NCI-H2196 treated with DMSO at 0.1 percent for 48 hours (cell line): ENCODE data around the gene HYPK.
"Not testable (repeated sequence)": the region's sequence is repeated elsewhere in the genome, so short reads cannot be mapped to it uniquely, and the experiment has no call there.

Experiments used
- DNase-seq: peaks from one replicate; lab custom pipeline; 2025; ENCODE audit not compliant: unreplicated experiment; lab: John Stamatoyannopoulos, UW

The HYPK gene

GRCh38 chr15:43832485-43832884 lies 32.1 kb downstream of the HYPK start:
- not testable (repeated sequence) for DNase-seq

DNA sequence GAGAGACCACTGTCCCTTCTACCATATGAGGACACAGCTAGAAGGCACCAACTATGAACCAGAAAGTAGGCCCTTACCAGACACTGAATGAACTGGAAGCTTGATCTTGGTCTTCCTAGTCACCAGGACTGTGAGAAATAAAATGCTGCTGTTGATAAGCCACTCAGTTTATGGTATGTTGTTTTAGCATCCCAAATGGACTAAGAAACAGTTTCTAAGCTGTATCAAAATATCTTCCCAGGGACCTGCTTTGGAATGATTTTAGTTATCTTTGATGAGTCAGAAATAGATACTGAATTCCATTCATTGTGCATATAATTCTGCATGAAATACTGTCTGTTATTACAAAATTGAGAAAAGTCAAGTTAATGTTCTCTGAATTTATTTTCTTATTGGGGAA lies 45.0 kb downstream of the HYPK start:
- no peak for DNase-seq

GRCh38 chr15:43851251-43851650 lies 50.9 kb downstream of the HYPK start:
- DNase-seq, result no peak

GRCh38 chr15:43852607-43853006 lies 52.2 kb downstream of the HYPK start:
- DNase-seq, result no peak
